Endometrium (tissue), 2 donors: ENCODE results near the gene ACTG2.
"Not testable (repeated sequence)": the region's sequence is repeated elsewhere in the genome, so short reads cannot be mapped to it uniquely, and the experiment has no call there.

Experiments used
- FAIRE-seq: peaks from 2 replicates; lab custom pipeline; 2012; peaks lifted over from hg19 to GRCh38; lab: Jason Lieb, UNC
- donor health status: control.
- donor health status: control.

Gene ACTG2

DNA sequence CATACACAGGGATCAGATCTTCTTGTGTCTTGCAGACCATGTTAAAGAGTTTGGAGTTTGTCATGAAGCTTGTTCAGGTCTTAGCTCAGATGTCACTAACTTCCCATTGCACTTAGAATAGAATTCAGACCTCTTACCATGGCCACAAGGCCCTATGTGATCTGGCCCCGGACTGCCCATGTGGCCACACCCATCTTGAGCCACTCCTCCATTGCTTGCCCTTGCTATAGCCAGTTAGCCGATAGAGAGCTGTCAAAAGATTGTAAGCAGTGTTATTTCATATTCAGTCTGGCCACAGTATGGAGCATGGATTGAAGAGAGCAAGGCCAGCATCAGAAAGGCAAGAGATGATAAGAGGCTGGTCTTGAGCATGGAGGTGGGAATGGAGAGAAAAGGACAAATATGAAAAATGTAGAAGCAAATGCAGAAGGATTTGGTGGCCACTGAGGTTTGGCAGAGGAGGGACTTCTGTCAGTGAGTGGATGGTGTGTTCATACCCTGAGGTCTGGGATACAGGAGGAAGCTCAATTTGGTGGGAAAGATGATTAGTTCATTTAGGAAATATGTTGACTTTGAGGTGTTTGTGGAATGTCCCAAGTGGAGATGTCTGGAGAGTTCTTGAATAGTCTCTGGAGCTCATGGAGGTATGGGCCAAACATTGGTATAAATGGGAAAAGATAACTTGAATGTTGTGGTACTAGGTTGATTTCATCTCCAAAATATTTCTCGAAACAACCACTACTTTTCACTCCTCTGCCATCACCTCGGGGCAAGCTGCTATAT lies 44.5 kb downstream of the ACTG2 start:
- no peak for FAIRE-seq

- FAIRE-seq = no peak
Observed at GRCh38 chr2:73937899-73938298, 45.1 kb downstream of the ACTG2 start.

DNA sequence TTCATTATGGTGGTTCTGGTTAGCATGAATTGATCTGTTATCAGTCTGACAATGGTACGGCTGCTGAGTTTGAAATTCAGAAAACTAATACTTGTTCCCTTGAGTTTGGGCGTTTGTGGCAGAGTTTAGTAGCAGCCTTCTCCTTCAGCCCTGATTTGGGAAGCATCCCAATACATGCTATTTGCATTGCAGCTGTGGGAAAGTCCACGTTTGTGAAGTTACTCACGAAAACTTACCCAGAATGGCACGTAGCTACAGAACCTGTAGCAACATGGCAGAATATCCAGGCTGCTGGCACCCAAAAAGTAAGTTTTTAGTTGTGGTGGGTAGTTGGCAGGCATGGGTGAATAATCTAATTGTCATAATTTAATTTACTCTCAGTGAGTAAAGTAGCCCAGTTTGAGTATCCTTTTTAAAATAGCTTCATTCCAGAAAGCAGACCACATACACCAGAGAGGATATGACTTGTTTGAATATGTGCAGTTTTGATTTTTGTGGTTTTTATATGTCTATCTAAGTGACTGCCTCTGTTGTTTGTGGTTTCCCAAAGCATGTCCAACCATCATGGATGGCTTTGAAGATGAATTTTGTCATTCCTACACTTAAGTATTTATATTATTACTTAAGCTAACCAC lies 46.0 kb downstream of the ACTG2 start:
- no peak for FAIRE-seq

DNA sequence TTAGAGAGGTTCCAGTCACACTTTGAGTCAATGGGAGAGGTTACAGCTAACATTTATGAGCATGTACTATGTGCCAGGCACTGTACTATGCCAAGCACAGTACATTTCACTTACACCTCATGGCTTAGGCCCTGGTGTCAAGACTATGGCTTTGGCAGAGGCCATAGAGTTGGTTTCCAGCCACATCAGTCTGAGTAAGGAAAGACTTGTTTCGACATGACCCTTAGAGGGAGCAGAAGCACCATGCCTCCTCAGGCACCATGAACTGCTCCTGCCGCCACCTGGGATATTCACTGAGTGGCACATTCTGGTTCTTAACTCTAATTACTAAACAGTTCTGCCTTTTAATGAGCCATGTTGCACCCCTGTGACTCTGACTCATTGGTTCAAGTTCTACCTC lies 46.6 kb downstream of the ACTG2 start:
- no peak for FAIRE-seq

DNA sequence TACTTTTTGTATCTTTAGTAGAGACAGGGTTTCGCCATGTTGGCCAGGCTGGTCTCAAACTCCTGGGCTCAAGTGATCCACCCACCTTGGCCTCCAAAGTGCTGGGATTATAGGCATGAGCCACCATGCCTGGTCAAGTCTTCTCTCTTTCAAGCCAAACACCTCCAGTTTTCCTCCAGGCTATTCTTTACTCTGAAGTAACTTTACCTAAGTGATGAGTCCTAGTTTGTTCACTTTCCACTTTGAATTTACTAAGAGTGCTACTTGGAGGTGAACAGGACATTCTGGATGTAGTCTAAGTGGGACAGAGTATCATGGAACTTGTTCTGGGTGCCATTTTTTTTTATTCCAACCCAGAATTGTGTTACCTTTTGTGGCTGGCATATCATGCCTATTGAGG lies 47.3 kb downstream of the ACTG2 start:
- FAIRE-seq = not testable (repeated sequence)

DNA sequence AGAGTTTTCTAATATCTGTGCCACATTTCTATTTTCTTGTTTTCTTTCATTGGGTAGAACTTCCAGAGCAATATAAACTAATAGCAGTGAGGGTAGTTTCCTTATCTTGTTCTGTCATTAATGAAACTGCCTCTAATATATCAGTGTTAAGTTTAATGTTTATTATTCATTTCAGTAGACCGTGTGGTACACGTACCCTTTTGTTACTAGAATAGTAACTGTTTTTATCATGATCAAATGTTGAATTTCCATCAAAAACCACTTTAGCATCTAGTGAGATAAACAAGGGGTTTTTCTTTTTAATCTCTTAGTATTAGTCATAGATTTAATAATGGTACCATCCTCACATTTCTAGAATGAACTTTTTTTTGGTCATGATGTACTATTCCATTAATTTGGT lies 49.9 kb downstream of the ACTG2 start:
- FAIRE-seq = no peak

- no peak for FAIRE-seq
Observed at GRCh38 chr2:73944714-73945113, 51.9 kb downstream of the ACTG2 start.

DNA sequence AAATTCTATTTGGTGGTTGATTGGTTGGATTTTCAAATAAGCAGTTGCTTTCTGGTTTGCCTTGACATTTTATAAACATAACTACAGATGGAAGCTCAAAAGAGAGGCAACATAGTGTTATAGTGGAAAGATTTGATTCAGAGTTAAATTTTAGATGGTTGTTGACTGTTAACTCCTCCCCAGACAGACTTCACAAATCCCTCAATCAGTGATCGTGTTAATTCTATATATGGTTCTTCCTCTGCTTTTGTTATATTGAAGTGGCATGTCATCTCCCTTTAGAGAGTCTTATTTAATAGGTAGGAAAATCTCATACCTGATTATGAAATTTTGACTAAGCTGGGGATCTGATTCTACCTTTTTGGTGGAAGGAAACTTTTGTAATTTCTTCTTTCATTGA lies 53.4 kb downstream of the ACTG2 start:
- FAIRE-seq = no peak

DNA sequence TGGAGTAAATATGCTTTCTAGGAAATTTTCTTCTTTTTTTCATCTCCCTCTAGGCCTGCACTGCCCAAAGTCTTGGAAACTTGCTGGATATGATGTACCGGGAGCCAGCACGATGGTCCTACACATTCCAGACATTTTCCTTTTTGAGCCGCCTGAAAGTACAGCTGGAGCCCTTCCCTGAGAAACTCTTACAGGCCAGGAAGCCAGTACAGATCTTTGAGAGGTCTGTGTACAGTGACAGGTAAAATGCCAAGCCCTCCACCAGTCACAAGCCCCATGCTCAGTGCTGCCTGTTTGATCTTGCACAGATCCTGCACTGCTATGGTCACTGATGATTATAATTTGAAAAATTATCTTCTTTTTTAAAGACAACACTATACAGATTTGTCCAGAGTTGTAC lies 53.9 kb downstream of the ACTG2 start:
- FAIRE-seq = no peak

DNA sequence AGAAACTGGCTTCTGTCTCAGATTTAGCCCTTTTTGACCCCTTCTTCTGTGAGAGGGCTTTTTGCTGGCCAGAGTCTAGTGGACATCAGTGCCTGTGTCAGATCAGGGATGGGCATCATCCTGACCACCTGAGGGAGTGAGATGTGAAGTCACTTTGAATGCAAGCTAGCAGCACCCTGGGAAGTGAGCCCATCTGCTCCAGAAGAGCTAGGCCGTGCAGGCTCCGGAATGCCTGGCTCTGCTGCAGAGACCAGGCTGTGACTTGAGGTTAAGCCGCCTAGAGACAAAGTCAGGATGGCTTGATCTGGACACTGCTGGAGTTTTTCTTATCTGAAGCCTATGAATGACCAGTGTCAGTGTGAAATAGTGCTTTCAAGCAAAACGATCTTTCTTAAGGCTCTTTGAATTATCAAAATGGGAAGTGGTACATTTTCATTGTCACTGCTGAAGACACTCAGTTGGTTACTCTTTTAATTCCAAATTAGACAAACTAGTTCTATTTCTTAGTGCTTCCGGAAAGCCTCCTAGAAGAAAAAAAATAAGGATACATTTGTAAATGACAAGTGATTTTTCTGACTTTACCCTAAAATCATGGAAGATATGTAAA lies 54.7 kb downstream of the ACTG2 start:
- FAIRE-seq = no peak

DNA sequence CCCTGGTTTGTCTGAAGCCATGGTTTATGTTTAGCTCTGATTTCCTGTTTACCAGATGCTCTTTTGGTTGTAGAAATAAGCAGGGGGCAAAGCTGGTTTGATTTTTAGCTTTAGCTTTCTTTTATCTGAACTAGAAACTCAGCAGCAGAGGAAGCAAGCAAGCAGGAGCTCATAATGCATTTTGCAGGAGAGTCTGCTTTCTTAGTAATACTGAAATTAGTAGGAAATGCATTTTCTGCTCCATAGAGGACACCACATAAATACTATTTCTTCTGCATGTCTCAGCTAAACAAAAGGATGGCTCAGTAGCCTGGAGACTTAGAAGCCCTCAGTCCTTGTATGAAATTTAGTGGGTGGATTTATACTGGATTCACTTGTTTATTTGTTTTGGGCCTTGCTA lies 57.0 kb downstream of the ACTG2 start:
- no peak for FAIRE-seq

GRCh38 chr2:73952499-73953446 lies 60.0 kb downstream of the ACTG2 start:
- no peak for FAIRE-seq

- no peak for FAIRE-seq
Observed at GRCh38 chr2:73956218-73956865, 63.5 kb downstream of the ACTG2 start.

DNA sequence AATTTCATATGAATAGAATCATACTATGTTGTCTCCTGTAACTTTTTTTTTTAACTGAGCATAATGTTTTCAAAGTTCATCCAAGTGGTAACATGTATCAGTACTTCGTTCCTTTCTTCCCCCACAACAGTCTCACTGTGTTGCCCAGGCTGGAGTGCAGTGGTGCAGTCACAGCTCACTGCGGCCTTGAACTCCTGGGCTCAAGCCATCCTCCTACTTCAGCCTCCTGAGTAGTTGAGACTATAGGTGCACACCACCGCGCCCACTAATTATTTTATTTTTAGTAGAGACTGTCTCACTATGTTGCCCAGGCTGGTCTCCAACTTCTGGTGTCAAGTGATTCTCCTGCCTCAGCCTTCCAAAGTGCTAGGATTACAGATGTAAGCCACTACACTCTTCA lies 68.5 kb downstream of the ACTG2 start:
- no peak for FAIRE-seq

GRCh38 chr2:73961823-73962615 lies 69.2 kb downstream of the ACTG2 start:
- FAIRE-seq = no peak

- no peak for FAIRE-seq
Observed at GRCh38 chr2:73962798-73963197, 70.0 kb downstream of the ACTG2 start.

DNA sequence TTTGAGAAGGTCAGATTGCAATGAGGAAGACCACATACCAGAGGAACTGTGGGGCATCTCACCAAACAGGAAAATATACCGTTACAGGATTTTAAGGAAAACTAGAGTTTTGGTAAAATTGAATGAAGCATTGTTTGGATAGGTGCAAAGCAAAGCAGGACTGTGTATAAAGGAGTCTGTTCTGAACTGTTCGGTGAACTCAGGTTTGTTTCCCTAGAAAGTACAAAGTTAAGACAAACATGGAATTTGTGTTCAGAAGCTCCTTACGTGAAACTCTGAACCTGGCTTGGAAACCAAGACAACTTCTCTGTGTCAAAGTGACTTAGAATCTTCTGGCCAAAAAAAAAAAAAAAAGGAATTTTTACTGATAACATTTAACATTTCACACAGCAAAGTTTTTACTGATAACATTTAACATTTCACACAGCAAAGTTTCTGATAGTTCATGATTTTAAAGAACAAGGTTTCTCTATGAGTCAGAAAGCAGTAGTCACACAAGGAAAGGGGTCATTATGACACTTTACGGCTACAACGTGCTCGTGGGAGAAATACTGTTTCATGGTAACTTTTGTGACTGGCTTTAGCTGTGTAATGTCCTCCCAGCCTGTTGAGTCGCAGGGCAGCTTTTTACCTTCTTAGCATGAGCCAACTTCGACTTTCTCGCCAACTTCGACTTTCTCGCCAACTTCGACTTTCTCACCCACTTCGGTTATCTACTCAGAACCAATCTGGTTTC lies 70.7 kb downstream of the ACTG2 start:
- FAIRE-seq = no peak

GRCh38 chr2:73964223-73964622 lies 71.4 kb downstream of the ACTG2 start:
- FAIRE-seq = no peak

- FAIRE-seq = no peak
Observed at GRCh38 chr2:73965053-73965452, 72.2 kb downstream of the ACTG2 start.

DNA sequence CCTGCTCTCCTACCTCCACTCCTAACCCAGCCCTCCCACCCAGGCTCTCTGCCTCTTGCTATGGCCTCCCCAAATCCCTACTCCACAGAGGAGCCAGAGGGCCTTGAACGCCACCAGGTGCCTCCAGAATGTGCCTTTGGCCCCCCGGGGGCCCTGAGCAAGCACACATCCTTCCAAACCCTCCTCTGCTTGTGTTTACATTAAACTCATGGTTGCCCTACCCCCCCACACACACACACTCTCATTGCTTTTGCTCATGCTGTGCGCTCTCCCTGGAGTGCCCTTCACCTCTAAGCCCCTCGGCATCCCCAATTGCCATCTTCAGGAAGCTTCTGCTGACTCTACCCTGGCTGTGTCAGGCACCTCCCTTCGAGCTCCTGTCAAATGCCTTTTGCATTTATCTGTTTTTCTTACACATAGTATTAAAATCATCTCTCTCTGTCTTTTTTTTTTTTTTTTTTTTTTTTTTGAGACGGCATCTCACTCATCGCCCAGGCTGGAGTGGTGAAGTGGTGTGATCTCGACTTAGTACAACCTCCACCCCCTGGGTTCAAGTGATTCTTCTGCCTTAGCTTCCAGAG lies 75.6 kb downstream of the ACTG2 start:
- no peak for FAIRE-seq
